GM21360 (cell line): Measurements from ENCODE around the gene LLGL1.

Experiments used
- ATAC-seq: cut with Tn5 transposase; IDR thresholded peaks from one replicate; pipeline ENCODE4 v1.9.1; 2021; ENCODE audit warnings: mild to moderate bottlenecking, moderate library complexity; ENCODE audit not compliant: unreplicated experiment

LLGL1 gene

GRCh38 chr17:18250259-18250658, 24.8 kb downstream of the LLGL1 start:
- ATAC-seq, result no peak

- ATAC-seq, result no peak
Observed at GRCh38 chr17:18250708-18251107, 25.3 kb downstream of the LLGL1 start.

GRCh38 chr17:18251204-18251603, 25.8 kb downstream of the LLGL1 start:
- ATAC-seq, result no peak

- no peak for ATAC-seq
Observed at GRCh38 chr17:18252160-18252559, 26.7 kb downstream of the LLGL1 start.

- no peak for ATAC-seq
Observed at GRCh38 chr17:18253187-18253884, 27.9 kb downstream of the LLGL1 start.

- no peak for ATAC-seq
Observed at GRCh38 chr17:18253947-18254821, 28.7 kb downstream of the LLGL1 start.

- no peak for ATAC-seq
Observed at GRCh38 chr17:18254888-18255649, 29.6 kb downstream of the LLGL1 start.

GRCh38 chr17:18256351-18256750, 30.9 kb downstream of the LLGL1 start:
- no peak for ATAC-seq

- ATAC-seq, result no peak
Observed at GRCh38 chr17:18256776-18257175, 31.3 kb downstream of the LLGL1 start.

GRCh38 chr17:18257268-18257981, 32.0 kb downstream of the LLGL1 start:
- no peak for ATAC-seq

GRCh38 chr17:18257982-18258355, 32.5 kb downstream of the LLGL1 start:
- ATAC-seq, result no peak

- no peak for ATAC-seq
Observed at GRCh38 chr17:18258356-18259038, 33.1 kb downstream of the LLGL1 start, which contains the start of gene FLII. Gene FLII (minus strand): TSS chr17:18258738. CDS start chr17:18258690, 48 bp downstream.

GRCh38 chr17:18259621-18260331, 34.3 kb downstream of the LLGL1 start:
- no peak for ATAC-seq

- ATAC-seq, result peak; percentile 73
Observed at GRCh38 chr17:18260332-18261145, 35.1 kb downstream of the LLGL1 start, which contains the start of gene MIEF2. Gene MIEF2 (plus strand): TSS chr17:18260662. CDS start chr17:18262721, 2,059 bp downstream.

- no peak for ATAC-seq
Observed at GRCh38 chr17:18261146-18261515, 35.7 kb downstream of the LLGL1 start.

- ATAC-seq, result no peak
Observed at GRCh38 chr17:18261659-18262058, 36.2 kb downstream of the LLGL1 start.

GRCh38 chr17:18262111-18262510, 36.7 kb downstream of the LLGL1 start:
- ATAC-seq, result no peak

- ATAC-seq, result no peak
Observed at GRCh38 chr17:18262641-18263040, 37.2 kb downstream of the LLGL1 start.
